HG03039 (cell line): ENCODE results near the gene CD2.

Source experiments
- ATAC-seq: cut with Tn5 transposase; IDR thresholded peaks from one replicate; pipeline ENCODE4 v1.9.1; 2021; ENCODE audit warnings: mild to moderate bottlenecking, moderate library complexity; ENCODE audit not compliant: unreplicated experiment

The CD2 gene

GRCh38 chr1:116771997-116772647 is 17.9 kb downstream of the CD2 start:
- no peak for ATAC-seq

GRCh38 chr1:116772648-116773045 is 18.4 kb downstream of the CD2 start:
- ATAC-seq: no peak

- no peak for ATAC-seq
These were observed 21.0 kb downstream of the CD2 start for GRCh38 chr1:116775116-116775752.

- no peak for ATAC-seq
These were observed 23.9 kb downstream of the CD2 start for GRCh38 chr1:116777831-116778830.

- no peak for ATAC-seq
These were observed 26.8 kb downstream of the CD2 start for GRCh38 chr1:116781034-116781433.

- ATAC-seq: no peak
These were observed 30.8 kb downstream of the CD2 start for GRCh38 chr1:116785006-116785405.

GRCh38 chr1:116786049-116786448 is 31.8 kb downstream of the CD2 start:
- ATAC-seq: no peak

- no peak for ATAC-seq
These were observed 37.5 kb downstream of the CD2 start for GRCh38 chr1:116791727-116792126.

GRCh38 chr1:116793357-116793935 is 39.2 kb downstream of the CD2 start:
- ATAC-seq: no peak

GRCh38 chr1:116794371-116794770 is 40.1 kb downstream of the CD2 start:
- ATAC-seq: no peak

GRCh38 chr1:116794804-116795481 is 40.7 kb downstream of the CD2 start:
- peak; percentile 61 for ATAC-seq

- no peak for ATAC-seq
These were observed 41.2 kb downstream of the CD2 start for GRCh38 chr1:116795482-116795829.

- no peak for ATAC-seq
These were observed 50.5 kb downstream of the CD2 start for GRCh38 chr1:116804736-116805135.

- no peak for ATAC-seq
These were observed 51.2 kb downstream of the CD2 start for GRCh38 chr1:116805398-116805797.

- no peak for ATAC-seq
These were observed 52.0 kb downstream of the CD2 start for GRCh38 chr1:116806245-116806644.

- ATAC-seq: no peak
These were observed 52.4 kb downstream of the CD2 start for GRCh38 chr1:116806671-116807070.

- no peak for ATAC-seq
These were observed 53.4 kb downstream of the CD2 start for GRCh38 chr1:116807394-116808199.

GRCh38 chr1:116808200-116808847 is 54.1 kb downstream of the CD2 start:
- no peak for ATAC-seq

GRCh38 chr1:116808848-116809508 is 54.7 kb downstream of the CD2 start:
- no peak for ATAC-seq
